Left colon (tissue), 2 donors: ENCODE measurements around the gene POMT2. TPM values are rescaled to one million over a fixed set of nuclear protein-coding genes. Genes with fewer than 3 reads are reported as not detected.

Experiments
- ATAC-seq: fragments of 200-7000 bp; cut with Tn5 transposase; one replicate; pipeline ENCODE4 v1.9.1; 2020; ENCODE audit warnings: mild to moderate bottlenecking, moderate library complexity
- DNase-seq, 2 donors: peaks; one replicate each; pipeline ENCODE4 v3.0.0-alpha.2; 2020
- intact Hi-C, 2 donors: fragments of 100-400 bp; cut with DNase I in 1 of 2; cut with micrococcal nuclease in 1 of 2; formaldehyde crosslinking; loops; one replicate each; pipeline versions ENCODE4 v1.11.2 to v1.14.0; 2022; cut with DNase I, micrococcal nuclease
- total RNA-seq, 2 donors: library from RNA; stranded (reverse); fragmentation: NEBNext Ultra II Directional; extraction: Animal tissue kit (Norgen Biotek cat#: 25700); gene quantifications; one replicate each; pipeline ENCODE4 v1.2.1, GENCODE V29; 2021
- donor health status: DM: no; HTN: no; CAD: no.
- donor health status: DM: yes; HTN: yes; CAD: no.

The POMT2 gene
- total RNA-seq, 2 donors from 2014 or later, result 15.9 to 24.0 TPM

DNA sequence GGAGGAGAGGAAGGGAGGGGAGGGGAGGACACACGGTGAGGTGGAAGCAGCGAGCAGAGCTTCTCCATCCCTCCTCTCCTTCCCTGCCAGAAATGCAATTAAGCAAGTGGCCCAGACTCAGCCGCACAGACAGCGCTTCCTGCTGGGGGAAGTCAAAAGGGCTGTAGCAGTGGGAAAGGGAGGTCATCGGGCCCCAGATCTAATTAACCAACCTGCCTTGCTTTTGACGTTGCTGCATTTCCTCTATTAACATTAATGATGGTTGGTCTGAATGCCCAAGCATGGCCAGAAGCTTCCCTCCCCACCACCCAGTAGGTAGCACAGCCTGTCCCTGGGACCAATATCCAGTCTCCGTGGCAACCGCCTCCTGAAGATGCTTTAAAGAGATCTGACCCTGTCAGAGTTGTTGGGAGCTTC is 45.1 kb downstream of the POMT2 start:
- ATAC-seq (no peak), DNase-seq (no peak)
- intact Hi-C loops, result no loop called here

DNA sequence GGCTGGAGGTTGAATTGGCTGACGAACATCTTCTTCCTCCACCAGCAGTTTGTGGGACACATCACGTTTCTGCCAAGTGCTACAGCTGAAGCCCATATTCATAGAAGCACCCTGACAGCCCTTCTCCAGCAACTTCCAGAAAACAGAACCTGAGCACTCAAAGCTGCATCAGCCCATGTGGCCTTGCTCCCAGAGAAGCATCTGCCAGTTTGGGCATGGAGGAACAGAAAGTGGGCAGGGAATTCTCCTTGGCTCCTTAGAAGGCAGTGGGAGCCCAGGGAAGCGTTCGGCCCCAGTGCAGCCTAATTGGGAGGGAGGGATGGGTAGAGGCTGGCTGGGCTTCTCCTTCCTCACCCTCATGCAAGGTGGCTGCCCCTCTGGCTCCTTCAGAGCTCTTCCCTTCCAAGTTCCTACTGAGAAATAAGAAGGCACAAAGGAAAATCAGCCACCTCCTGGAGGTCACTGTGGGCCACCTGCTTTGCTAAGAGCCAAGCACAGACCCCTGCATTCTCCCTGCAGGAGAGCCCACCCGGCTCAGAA is 45.6 kb downstream of the POMT2 start:
- intact Hi-C loops, result no loop called here
- ATAC-seq, result no peak
- DNase-seq, result no peak

DNA sequence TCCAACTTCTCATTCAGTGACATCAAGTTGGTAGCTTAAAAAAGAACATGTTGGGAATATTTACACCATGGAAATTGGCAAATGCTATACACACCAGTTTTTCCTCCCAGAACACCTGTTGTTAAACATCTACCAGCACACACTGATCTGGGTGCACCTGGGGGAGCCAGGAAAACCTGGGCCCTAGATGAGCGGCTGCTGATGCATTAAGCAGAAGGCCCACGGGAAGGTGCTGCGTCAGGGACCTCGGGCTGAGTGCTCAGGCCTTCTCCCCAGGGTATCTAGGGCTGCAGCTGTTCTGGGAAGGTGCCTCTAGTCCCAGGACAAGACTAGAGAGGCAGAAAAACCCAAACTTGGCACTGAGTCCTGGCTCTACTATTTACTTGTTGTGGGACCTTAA is 46.9 kb downstream of the POMT2 start:
- ATAC-seq, result no peak
- intact Hi-C loops, result no loop called here
- no peak for DNase-seq

DNA sequence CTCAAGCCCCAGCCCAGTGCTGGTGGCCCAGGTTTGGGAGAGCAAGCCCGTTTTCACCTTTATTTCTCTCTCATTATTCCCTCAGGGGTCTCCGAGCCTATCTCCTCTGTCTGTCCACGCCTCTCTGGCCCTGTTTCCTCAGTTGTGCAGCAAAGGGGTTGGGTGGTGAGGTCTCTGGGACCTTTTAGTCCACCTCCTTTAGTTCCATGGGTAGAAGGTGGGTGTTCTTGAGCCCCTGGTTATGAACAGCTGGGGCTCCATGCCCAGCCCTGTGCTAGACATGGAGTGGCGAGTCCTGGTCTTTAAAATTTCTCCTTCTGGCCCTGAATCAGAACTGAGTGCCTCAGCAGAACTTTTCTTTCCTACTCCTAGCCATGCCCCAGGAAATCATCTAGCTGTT is 48.4 kb downstream of the POMT2 start:
- intact Hi-C loops, result no loop called here
- DNase-seq (no peak), ATAC-seq (no peak)

DNA sequence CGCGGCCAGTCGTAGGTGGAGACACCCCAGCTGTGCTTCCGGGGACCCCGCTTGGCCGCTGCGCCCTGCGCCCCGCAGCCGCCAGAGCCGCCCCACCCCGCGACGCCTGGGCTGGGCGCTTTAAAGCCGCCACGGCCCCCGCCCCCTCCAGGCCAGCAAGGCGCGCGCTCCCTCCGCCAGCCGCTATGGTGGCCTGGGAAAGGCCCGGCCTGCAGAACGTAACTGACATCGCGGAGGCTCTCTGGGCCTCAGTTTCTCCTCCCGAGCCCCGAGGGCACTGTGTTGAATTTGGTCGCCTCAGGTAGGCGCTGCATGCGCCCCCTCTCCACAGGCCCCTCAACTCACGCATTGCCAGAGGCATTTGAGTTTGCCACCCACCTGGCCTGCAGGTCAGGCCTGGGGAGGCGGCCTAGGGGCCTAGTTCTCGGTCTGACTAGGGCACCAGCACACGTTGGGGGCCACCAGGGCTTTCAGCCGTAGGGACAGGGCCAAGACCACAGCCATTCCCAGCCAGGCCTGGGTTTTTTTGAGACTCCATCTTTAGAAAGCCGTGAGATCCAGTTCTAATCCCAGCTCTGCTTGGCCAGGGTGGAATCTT is 49.5 kb downstream of the POMT2 start, which contains the start of gene NGB:
NGB (minus strand) TSS at position 94 of the 598 bp plus-strand sequence. CDS start 269 bp downstream, outside the sequence.
- intact Hi-C loops, result no loop called here
- ATAC-seq (no peak), DNase-seq (no peak)

DNA sequence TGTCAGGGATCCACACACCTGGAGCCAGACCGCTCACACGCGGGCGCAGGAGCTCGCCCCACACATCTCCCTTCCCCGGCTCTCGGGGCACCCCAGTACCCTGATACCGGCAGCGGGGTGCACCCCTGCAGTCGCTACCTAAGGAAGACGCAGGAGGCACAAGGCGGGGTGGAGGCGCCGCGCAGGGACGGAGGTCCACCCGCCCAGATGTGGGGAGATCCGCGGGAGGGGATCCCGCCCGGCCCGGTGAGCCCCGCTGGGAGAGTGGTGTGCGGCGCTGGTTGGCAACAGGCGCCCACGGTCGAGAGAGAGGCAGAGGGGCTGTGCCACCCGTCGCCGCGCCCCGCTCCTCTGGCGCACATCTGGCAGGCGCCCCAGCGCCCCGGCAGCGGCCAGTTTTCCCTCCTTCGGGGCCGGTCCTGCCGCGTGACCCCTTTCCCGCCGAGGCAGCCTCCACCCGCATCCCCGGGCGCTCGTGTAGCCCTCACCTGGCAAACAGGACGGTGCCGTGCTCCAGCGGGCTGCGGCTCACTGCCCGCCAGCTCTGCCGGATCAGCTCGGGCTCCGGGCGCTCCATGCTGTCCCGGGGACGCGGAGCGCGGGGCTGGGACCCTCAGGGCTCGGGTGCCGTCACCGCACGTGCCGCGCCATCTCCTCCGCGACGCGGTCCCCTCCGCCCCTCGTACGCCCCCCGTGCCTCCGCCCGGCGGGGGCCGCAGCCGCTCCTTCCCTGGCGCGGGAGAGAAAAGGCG is 50.1 kb downstream of the POMT2 start:
- ATAC-seq, result no peak
- intact Hi-C loops, result no loop called here

DNA sequence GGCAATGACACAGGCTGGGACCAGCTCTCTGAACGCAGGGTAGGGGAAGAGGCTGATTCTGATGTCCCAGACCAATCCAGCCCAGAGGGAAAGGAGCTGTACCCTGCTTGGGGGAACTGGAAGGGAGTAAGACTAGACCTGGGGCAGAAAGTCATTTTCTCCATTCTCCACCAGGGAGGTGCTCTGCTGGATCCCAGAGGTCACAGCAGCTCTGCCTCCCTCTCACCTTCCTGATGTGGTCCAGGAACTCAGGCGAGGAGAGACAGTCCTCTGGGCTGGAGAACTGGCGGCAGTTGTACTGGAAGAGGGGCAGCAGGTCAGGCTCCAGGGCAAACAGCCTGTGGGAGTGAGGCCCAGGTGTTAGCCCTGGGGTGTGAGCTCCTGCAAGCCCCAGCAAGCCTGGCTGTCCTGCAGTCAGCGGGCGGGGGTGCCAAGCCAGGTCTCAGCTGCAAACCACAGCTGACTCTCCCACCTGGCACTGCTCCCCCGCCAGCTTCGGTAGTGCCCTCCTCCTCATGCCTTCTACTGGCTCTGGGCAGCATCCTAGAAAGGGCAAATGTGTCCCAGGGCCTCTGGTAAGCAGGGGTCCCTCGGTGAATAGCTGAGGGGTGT is 51.6 kb downstream of the POMT2 start:
- DNase-seq, result no peak
- intact Hi-C loops, result no loop called here
- no peak for ATAC-seq

More for the DNA sequence above, 50.1 kb downstream of the POMT2 start:
- DNase-seq, result no peak

DNA sequence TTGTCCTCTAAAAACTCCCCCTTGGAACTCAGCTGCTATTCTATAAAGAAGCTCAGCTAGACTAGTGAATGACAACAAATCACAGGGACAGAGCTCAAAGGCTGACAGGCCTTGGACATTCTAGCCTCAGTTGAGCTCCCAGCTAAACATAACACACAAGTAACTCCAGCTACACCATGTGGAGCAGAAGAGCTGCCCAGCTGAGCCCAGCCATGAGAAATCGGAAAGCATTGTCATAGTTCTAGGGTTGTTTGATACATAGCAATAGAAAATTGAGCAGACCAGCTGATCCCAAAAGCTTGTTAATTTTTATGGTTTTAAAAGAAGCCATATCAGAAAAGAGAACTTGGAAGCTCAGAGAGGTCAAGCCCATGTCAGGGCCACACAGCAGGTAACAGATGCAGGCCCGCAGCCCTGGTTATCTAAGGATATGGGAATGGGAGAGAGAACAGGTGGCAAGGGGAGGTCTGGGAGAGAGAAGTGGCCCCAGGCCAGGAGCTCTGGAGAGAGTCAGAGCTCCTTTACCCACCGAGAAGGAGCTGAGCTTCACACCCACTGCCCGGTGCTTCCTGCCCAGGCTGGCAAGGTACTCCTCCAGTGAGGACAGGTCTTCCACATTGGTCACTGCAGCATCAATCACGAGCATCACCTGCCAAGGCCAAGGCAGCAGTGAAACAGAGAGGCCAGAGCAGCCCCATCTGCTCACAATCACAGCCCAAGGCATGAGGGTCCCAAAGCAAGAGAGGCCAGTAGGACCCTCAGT is 52.6 kb downstream of the POMT2 start:
- ATAC-seq (no peak), DNase-seq (no peak)
- intact Hi-C loops, result no loop called here

DNA sequence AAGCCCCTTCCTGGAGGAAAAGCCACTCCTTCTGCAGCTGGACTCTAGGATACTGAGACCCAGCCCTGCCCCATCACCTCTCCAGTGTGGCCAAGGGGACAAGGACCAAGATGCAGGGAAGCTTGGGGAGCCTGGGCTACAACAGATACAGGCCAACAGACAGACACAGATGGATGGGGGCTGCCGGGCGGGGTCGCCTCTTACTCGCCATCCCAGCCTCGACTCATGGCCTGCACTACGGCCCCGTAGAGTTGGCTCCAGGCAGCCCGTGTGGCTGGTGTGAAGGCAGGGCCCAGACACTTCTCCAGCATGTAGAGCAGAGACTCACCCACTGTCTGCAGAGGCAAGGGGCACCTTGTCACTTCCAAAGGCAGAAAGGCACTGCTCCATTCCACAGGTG is 54.3 kb downstream of the POMT2 start:
- intact Hi-C loops, result no loop called here
- DNase-seq (no peak), ATAC-seq (no peak)

DNA sequence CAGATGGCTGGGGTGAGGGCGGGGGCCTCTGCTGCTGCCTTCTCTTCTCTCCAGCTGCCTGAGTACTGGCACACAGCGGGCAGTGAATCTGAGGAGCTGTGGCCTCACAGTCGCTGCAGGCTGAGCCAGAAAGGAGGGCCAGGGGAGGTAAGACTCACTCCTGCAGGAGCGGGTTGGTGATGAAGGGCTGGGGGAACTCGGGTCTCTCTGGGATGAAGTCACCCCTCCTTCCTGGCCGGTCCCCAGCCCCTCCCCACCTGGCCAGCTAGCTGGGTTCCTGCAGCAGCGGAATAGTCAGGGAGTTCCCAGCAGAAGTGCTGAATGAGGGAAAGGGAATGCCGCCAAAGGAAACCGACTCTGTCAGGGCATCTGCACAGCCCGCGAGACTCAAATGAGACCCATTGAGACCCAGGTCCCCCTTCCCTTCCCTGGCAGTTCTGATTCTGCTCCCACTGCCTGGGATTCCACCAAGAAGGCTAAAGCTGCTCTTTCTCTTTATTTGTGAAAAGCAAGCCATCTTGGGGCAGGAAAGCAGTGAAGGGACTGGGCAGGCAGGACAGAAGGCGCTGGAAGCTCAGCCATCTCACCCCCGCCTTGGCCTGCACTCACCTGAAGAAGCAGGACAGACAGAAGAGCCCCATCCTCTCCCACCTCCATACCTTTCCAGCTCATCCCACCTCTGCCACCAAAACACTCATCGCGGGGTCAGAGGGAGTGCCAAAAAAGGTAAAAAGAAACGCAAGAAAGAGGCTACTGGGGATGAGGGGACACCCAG is 54.9 kb downstream of the POMT2 start:
- DNase-seq, result no peak
- ATAC-seq, result no peak
- intact Hi-C loops, result no loop called here

DNA sequence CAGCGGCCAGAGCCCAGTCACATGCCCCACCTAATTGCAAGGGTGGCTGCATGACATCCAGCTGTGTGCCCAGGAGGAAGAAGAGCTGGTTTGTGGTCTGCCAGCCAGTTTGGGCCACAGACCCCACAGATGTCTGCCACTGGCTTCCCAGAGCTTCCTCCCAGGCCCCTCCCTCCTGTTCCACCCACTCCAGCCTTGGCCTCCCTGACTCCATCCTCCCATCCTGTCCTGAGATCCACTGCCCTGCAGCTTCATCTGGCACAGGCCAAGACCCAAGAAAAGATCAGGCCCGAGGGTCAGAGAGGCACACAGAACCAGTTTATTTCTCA is 55.5 kb downstream of the POMT2 start:
- intact Hi-C loops, result no loop called here

DNA sequence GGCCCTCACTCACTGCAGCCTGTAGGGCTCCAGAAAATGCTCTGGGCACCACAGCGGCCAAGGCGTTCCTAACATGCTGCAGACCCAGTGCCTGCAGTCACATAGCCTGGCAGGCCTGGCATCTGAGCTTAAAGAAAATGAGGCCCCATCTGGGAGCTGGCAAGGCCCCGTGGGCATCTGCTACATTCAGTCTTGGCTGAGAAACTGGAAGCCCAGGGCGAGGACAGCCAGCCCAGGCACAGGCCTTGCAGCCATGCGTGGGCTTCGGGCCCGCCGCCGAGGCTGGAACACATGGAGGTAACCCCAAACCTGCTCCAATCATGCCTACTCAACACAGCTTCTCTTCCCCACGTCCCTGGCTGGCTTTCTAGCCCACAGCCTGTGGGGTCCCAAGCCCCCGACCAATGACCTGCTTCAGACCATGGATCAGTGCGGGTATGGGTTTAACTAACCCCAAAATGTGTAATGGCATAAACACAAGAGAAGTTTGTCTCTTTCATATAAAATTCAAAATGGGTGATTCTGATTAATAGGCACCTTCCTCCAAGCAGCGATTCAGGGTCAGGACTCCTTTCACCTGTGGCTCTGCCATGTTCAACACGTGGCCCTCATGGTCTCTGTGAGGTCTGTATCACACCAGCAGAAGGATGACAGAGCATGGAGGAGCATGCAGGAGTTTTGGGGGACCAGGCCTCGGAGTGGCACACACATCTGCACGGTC is 56.1 kb downstream of the POMT2 start:
- DNase-seq (no peak), ATAC-seq (no peak)
- intact Hi-C loops, result no loop called here

More for the DNA sequence above, 55.5 kb downstream of the POMT2 start:
- DNase-seq, result no peak
- no peak for ATAC-seq

DNA sequence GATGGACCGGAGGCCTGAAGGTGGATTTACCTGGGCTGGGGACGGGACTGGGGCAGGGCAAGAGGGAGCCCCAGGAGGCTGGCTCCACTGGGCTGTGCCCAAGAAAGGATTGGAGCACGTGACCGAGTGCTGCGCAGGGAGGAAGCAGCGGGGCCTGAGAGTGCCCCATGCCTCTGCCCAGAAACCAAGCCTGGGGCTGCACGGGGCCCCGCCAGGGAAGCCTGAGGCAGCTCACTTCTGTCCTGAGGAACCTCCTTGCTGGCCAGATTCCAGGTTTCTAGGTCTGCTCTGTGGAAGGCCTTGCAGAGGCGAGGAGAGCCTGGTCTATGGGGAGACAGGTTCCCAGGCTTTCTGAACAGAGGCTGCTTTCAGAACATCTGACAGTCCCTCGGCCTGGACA is 60.1 kb downstream of the POMT2 start:
- ATAC-seq (no peak), DNase-seq (no peak)
- intact Hi-C loops, result no loop called here

DNA sequence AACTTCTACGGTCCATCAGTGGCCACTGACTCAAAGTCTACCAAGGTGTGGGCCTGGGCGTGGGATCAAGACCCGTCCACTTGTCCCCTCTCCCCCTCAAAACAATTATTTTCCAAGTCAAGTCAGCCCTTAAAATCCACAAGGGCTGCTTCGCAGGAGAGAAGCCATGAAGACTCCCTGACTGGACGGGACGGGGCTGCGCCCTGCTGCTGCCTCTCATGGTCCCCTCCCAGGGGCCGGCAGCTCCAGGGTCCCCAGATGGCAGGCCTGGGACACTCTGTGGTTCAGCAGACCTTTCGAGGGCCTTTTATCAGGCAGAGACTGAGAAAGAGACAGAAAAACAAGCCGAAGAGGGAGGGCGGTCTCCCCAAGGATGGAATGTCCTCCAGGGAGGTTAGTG is 60.5 kb downstream of the POMT2 start:
- DNase-seq (no peak), ATAC-seq (no peak)
- intact Hi-C loops, result no loop called here

DNA sequence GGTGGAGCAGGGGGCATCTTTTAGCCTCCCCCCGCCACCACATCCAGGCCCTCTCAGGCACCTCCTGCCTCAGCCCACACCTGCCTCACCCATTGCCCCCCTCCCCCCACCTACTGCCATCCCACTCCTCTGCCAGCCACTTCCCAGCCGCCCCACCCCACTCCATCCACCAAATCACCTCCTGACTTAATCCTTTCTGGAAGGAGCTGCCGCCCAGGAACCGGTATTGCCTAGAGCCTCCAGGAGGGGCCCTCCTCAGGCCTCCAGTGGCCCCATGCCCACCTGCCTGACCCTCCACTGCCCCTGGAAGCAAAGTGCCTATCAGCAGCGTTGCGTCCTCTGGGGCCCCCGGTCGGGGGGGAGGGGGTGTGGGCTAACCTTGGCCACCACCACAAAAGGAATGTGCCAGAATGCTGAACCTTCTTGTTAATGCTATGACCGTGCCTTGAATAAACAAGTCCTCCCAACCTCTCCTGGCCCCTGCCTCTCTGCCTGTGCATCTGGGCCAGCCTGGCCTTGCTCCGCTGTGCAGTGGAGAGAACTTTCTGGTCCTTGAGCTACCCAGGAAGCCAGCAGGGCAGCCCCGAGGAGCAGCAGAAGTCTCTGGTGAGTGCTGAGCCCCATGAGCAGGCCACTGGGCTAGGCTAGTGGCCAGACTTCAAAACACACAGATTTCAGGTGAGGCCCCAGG is 61.5 kb downstream of the POMT2 start:
- DNase-seq (no peak), ATAC-seq (no peak)
- intact Hi-C loops, result no loop called here

DNA sequence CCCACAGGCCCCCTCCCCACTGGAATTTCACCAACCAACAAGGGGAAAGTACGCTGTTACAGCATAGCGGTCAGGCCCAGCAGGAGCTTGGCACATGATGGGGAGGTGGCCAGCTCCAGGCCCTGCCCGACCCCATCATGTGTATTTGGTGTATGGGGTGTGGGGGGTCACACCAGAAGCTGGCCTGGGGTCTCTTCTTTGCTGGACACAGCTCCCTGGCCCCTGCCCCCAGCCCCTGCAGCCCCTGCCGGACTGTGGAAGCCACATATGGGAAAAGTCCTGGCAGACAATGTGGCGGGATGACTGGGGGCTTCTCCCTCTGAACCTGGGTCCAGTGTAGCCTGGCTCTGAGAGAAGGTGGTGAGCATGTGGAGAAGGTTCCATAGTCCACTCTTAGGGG is 62.1 kb downstream of the POMT2 start:
- DNase-seq, result no peak
- no peak for ATAC-seq
- intact Hi-C loops, result no loop called here

DNA sequence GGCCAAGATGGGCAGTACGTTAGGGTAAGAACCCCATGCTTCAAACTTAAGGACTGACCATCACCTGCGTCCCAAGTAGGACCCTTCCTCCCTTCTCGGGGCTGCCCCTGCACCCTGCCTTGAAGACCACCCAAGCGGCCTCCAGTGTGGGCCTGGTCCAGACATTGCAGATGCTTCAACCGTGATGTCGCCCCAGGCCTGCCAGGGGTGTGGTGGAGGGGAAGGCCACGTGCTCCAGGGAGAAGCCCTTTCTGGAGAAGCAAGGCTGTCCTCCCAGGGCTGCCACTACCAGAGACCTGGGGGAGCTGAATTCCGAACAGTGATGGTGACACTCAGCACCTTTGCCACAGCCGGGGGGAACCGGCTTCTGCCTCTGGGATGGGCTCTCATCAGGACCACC is 63.0 kb downstream of the POMT2 start:
- intact Hi-C loops, result no loop called here
- ATAC-seq, result no peak
- no peak for DNase-seq

DNA sequence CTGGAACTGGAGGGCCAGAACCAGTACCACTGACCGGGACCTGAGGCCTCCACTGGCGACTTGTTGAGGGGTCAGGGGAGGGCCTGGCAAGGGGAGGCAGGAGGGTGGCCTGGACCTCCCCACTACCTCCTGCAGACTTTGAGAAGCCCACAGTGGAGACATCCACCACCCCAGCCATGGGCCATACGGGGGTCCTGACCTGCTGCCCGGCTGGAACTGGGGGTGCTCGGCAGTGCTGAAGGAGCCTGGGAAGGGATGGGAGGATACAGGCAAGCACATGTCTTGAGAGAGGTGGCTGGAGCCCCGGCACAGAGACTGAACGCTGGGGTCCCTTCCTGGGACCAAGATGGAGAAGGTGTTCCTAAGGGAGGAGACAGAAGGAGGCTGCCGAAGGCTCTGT is 64.0 kb downstream of the POMT2 start:
- intact Hi-C loops, result no loop called here
- ATAC-seq (no peak), DNase-seq (no peak)
